ENCODE data around the gene SNAPC4. TPM values are rescaled to one million over a fixed set of nuclear protein-coding genes. Genes with fewer than 3 reads are reported as not detected.
A peak's percentile ranks its signal among the peaks of the same experiment; 100 is the strongest.

The SNAPC4 gene
- total and polyA plus RNA-seq, 4 donors: 6.8 to 12.4 (median 9.8) TPM

GRCh38 chr9:136437839-136438547 is 38.0 kb upstream of the SNAPC4 start:
- Histone ChIP-seq H3K27ac (ENCODE audit: low read depth in 1 of 2, low read length in 1 of 2) (peak overlapping the region in 1 of 2 donors; percentile 30), H3K4me1 (ENCODE audit: control insufficient read depth in 5 of 5, insufficient read depth in 5 of 5, low read length in 5 of 5) (peaks cover 4 to 24% (median 11%) of the 10 kb centered on the region in 5 donors), H3K36me3 (ENCODE audit: control insufficient read depth in 4 of 4, insufficient read depth in 4 of 4, low read length in 4 of 4) (peaks cover under 1 to 31% (median 19%) of the 10 kb centered on the region in 4 donors), H3K4me3 (peak overlapping the region; percentile 78), H3K9ac (ENCODE audit: insufficient read depth in 1 of 2, low read length in 2 of 2) (peak overlapping the region in 1 of 2 donors; percentile 47), H3K9me3 (ENCODE audit: control insufficient read depth in 4 of 4, insufficient read depth in 3 of 4, low read length in 3 of 4) (no peaks in the 10 kb centered on the region), H3K27me3 (ENCODE audit: control insufficient read depth in 3 of 3, insufficient read depth in 3 of 3, low read length in 2 of 3) (no peaks in the 10 kb centered on the region)
- DNase-seq (peak in 2 of 3 donors; percentile 18 to 31), ATAC-seq (ENCODE audit: insufficient read depth, low FRiP score) (no peak)
- 48 to 56% methylated on average over 37 of the region's 37 CpGs for WGBS, 2 donors
- no peak for TF ChIP-seq CTCF (IDR thresholded peaks at IDR 0.05; ENCODE audit: control extremely low read depth, extremely low read depth)

- Histone ChIP-seq H3K9me3 (ENCODE audit: control insufficient read depth in 4 of 4, insufficient read depth in 3 of 4, low read length in 3 of 4) (no peaks in the 10 kb centered on the region), H3K4me1 (ENCODE audit: control insufficient read depth in 5 of 5, insufficient read depth in 5 of 5, low read length in 5 of 5) (peaks cover 4 to 24% (median 11%) of the 10 kb centered on the region in 5 donors), H3K27me3 (ENCODE audit: control insufficient read depth in 3 of 3, insufficient read depth in 3 of 3, low read length in 2 of 3) (no peaks in the 10 kb centered on the region), H3K9ac (ENCODE audit: insufficient read depth in 1 of 2, low read length in 2 of 2) (peak overlapping the region; percentile 42 to 46), H3K36me3 (ENCODE audit: control insufficient read depth in 4 of 4, insufficient read depth in 4 of 4, low read length in 4 of 4) (peaks cover 0 to 29% (median 21%) of the 10 kb centered on the region in 4 donors), H3K27ac (ENCODE audit: low read depth in 1 of 2, low read length in 1 of 2) (peak overlapping the region in 1 of 2 donors; percentile 28), H3K4me3 (no peak overlapping the region)
- TF ChIP-seq CTCF (IDR thresholded peaks at IDR 0.05; ENCODE audit: control extremely low read depth, extremely low read depth): no peak
- WGBS, 2 donors: 64 to 76% methylated on average over 8 of the region's 8 CpGs
- peak in 1 of 3 donors; percentile 9 for DNase-seq
- no peak for ATAC-seq (ENCODE audit: insufficient read depth, low FRiP score)
Observed at GRCh38 chr9:136437430-136437829, 37.5 kb upstream of the SNAPC4 start.

- Histone ChIP-seq H3K9ac (ENCODE audit: insufficient read depth in 1 of 2, low read length in 2 of 2) (no peak overlapping the region), H3K4me1 (ENCODE audit: control insufficient read depth in 5 of 5, insufficient read depth in 5 of 5, low read length in 5 of 5) (peaks cover 4 to 24% (median 11%) of the 10 kb centered on the region in 5 donors), H3K9me3 (ENCODE audit: control insufficient read depth in 4 of 4, insufficient read depth in 3 of 4, low read length in 3 of 4) (no peaks in the 10 kb centered on the region), H3K27me3 (ENCODE audit: control insufficient read depth in 3 of 3, insufficient read depth in 3 of 3, low read length in 2 of 3) (no peaks in the 10 kb centered on the region), H3K36me3 (ENCODE audit: control insufficient read depth in 4 of 4, insufficient read depth in 4 of 4, low read length in 4 of 4) (peaks cover 0 to 22% (median 13%) of the 10 kb centered on the region in 4 donors), H3K27ac (ENCODE audit: low read depth in 1 of 2, low read length in 1 of 2) (no peak overlapping the region), H3K4me3 (no peak overlapping the region)
- DNase-seq: no peak
- WGBS, 2 donors: 92 to 97% methylated on average over 25 of the region's 25 CpGs
- TF ChIP-seq CTCF (IDR thresholded peaks at IDR 0.05; ENCODE audit: control extremely low read depth, extremely low read depth): no peak
- ATAC-seq (ENCODE audit: insufficient read depth, low FRiP score): no peak
Observed at GRCh38 chr9:136436055-136436634, 36.2 kb upstream of the SNAPC4 start.

Data from lung (tissue), 12 donors.